ENCODE measurements around the gene FBXO41.

DNA sequence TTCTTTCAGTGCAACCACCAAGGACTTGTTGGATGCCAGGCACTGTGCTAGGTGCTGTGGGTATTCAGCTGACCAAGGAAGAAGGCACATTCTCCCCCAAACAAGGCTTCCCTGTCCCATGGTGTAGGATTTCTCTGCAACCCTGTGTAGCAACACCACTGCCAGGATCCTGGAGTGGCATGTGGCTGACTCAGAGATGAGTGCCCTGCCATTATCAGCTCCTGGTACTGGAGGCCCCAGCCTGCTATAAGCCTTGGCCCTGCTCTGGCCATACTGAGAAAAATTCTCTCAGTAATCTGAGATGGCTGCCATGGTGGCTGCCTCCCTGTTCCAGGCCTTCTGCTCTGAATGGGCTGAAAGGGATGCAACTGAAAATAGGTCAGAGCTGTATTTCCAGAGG, 66.0 kb downstream of the FBXO41 start:
- no peak for TF ChIP-seq ZNF274 (IDR thresholded peaks at IDR 0.05; ENCODE audit: low read depth, low read length)
- no peak for TF ChIP-seq YY1 (IDR thresholded peaks at IDR 0.05; ENCODE audit: insufficient read depth, insufficient read length)

All from NT2/D1 (cell line).